ENCODE data around the gene AZU1.

The AZU1 gene

DNA sequence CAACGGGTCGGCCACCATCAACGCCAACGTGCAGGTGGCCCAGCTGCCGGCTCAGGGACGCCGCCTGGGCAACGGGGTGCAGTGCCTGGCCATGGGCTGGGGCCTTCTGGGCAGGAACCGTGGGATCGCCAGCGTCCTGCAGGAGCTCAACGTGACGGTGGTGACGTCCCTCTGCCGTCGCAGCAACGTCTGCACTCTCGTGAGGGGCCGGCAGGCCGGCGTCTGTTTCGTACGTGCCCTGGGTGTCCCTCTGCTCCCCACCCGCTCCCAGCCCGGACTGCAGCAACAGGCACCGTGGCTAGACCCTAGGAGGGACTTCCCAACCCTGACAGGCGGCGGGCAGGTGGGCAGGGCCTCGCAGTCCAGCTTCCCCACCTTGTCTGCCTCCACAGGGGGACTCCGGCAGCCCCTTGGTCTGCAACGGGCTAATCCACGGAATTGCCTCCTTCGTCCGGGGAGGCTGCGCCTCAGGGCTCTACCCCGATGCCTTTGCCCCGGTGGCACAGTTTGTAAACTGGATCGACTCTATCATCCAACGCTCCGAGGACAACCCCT is 28.0 kb downstream of the AZU1 start:
- DNase-seq = no peak

- DNase-seq = no peak
Observed at GRCh38 chr19:858284-858683, 30.6 kb downstream of the AZU1 start.

GRCh38 chr19:858868-859843 is 31.5 kb downstream of the AZU1 start, which contains the start of gene CFD:
Gene CFD, plus strand, starts transcription at chr19:859664. Its CDS starts 26 bp downstream, at chr19:859690.
- no peak for DNase-seq

DNA sequence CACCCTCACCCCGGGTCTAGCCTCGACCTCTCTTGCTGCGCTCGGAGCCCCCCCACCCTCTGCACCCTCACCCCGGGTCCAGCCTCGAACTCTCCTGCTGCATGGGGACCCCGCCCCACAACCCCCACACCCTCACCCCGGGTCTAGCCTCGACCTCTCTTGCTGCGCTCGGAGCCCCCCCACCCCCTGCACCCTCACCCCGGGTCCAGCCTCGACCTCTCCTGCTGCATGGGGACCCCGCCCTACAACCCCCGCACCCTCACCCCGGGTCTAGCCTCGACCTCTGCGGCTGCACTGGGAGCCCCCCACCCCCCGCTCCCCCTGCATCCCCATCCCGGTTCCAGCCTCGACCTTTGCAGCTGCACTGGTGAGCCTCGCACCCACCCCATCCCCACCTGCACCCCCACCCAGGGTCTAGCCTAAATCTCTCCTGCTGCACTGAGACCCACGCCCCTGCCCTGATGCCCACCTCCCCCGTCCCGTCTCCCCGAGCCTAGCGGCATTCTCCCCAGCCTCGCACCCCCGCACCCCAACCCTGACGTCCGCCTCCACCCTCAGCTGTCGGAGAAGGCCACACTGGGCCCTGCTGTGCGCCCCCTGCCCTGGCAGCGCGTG is 33.6 kb downstream of the AZU1 start:
- no peak for DNase-seq

- DNase-seq = peak; percentile 19
Observed at GRCh38 chr19:861756-862580, 34.3 kb downstream of the AZU1 start.

DNA sequence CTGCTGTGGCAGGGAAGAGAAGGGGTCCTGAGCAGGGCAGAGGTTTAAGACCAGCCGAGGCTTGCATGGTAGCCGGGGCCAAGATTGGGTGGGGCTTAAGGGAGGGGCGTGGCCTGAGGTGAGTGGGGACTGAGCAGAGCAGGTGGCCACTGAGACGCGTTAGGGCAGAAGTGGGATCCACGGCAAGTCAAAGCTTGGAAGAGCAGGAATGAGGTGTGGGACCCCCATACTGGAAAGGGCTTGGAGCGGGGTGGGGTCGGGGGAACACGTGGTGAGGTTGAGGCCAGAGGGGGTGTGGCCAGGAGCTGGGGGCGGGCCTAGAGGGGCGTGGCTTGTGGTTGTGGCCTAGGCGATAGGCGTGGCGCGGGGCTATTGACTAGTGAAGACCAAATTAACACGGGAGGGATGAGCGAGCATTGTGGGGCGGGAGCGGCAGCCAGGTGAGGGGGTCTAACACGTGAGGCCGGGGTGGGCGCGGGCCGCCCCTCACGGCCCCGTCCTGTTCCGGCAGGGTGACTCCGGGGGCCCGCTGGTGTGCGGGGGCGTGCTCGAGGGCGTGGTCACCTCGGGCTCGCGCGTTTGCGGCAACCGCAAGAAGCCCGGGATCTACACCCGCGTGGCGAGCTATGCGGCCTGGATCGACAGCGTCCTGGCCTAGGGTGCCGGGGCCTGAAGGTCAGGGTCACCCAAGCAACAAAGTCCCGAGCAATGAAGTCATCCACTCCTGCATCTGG is 35.1 kb downstream of the AZU1 start:
- DNase-seq = peak; percentile 53

DNA sequence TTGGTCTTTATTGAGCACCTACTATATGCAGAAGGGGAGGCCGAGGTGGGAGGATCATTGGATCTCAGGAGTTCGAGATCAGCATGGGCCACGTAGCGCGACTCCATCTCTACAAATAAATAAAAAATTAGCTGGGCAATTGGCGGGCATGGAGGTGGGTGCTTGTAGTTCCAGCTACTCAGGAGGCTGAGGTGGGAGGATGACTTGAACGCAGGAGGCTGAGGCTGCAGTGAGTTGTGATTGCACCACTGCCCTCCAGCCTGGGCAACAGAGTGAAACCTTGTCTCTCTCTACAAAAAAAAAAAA is 35.6 kb downstream of the AZU1 start:
- DNase-seq = no peak

DNA sequence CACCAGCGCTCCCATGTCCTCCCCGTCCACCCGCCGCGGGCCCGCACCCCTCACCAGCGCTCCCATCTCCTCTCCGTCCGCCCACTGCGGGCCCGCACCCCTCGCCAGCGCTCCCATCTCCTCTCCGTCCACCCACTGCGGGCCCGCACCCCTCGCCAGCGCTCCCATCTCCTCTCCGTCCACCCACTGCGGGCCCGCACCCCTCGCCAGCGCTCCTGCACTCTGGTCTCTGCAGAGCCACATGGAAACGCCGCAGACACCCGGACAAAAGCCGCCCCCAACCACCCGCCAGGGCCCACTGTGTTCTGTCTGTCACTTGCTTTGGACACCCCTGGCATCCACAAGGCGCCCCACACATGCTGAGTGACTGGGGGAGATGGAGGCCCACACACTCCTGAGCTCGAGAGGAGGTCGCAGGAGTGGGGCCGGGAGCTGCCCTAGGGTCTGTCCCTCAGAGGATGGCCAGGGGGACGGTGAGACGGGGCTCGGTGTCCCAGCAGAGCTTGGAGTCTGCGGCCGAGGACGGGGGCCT is 39.2 kb downstream of the AZU1 start:
- DNase-seq = no peak

DNA sequence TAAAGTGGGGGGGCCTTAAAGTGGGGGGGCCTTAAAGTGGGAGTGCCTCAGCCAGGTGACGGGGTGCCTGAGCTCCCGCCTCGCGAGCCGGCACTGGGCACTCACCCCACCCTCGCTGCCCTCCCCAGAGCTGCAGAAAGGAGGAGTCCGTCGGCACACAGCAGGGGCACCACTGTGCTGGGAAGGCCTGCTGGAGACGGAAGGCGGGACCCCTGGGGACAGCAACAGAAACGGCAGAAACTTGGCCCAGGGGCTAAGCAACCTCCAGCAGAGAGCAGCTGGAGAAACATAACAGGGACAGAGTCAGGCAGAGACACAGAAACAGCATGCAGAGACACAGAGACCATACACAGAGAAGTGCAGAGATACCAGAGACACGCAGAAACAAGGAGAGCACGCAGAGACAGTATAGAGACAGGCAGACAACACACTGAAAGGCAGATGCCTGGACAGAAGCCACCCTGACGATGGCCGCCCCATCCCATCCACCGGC is 39.7 kb downstream of the AZU1 start:
- DNase-seq = no peak

GRCh38 chr19:867855-868457 is 40.3 kb downstream of the AZU1 start:
- DNase-seq = no peak

GRCh38 chr19:868458-869244 is 41.0 kb downstream of the AZU1 start:
- no peak for DNase-seq

GRCh38 chr19:869245-870177 is 41.9 kb downstream of the AZU1 start:
- DNase-seq = no peak

- no peak for DNase-seq
Observed at GRCh38 chr19:870314-870713, 42.7 kb downstream of the AZU1 start.

DNA sequence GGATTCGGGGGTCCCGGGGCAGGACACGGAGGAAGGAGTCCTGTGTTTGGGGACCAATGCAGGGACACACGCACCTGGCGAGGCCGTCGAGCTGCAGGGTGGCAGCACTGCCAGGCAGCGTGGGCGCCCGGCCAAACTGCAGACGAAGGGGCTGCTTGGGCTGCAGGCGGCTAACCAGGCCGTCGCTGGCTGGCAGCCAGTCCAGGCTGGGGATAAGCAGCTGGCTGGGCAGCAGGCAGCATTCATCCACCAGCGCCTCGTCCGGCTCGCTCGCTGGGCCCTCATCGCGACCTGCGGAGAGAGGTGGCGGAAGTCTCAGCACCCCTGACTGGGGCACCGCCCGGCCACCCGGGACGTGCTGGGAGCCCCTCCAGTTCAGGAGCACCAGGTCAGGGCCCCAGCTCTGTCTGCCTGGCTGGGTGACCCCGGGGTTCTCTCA is 43.3 kb downstream of the AZU1 start:
- DNase-seq = no peak

DNA sequence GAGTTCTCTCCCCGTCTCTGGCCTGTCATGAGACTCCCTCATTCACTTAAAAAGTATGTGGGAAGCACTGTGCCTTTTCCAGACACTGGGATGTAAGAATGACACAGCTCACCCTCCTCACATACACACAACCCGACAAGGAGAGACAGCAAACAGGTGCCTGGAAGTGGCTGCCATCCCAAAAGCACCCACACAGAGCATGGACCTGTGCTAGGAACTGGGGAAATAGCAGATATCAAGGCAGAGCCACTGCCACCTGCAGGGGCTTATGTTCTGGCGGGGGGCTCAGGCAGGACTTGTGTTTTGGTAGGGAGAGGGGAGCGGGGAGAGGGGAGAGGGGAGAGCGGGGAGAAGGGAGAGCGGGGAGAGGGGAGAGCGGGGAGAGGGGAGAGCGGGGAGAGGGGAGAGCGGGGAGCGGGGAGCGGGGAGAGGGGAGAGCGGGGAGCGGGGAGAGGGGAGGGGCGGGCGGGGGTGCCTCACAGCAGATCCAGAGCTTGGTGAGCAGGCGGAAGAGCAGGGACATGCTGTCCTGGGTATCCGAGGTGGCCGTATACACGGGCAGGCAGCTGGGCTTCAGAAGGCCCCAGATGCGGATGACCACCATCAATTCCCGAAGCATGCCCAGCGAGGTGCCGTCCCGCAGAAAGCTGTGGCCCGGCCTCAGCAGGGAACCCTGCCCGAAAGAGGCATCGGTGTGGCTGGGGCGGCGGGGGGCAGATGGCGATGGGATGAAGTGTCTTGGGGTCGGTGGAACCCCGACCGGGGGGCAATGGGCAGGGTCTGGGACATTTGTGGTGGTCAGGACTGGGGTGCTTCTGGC is 44.0 kb downstream of the AZU1 start:
- DNase-seq = no peak

DNA sequence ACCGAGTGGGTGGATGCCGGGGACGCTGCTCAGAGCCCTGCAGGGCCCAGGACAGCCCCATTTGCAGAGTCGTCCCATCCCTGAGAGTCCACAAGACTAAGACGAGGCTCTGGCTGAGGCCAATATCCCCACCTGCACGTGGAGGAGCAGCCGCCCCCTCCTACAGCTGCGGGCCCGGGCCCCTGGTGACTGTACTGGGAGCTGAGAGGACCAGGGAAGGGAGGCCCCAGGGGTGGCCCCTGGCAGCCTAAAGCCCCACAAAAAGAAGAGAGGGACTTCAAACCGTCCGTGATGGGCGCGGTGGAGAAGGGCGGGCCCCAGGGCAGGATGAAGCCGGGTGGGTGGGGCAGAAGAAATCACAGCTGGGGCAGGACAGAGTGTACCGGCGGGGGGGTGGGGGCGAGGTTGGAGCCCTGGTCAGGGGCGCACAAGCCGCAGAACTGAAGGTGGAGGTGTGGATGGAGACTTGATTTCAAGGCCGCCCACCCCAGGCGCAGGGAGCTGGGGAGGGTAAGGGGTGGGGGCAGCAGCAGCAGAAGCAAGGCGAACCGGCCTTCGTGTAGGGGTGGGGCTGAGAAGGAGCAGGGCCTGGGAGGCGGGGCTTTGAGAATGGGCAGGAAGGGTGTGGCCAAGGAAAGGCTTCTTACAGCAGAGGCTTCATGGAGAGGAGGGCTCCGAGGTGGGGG is 44.8 kb downstream of the AZU1 start:
- DNase-seq = peak; percentile 80

GRCh38 chr19:873084-873483 is 45.4 kb downstream of the AZU1 start:
- DNase-seq = peak; percentile 82

DNA sequence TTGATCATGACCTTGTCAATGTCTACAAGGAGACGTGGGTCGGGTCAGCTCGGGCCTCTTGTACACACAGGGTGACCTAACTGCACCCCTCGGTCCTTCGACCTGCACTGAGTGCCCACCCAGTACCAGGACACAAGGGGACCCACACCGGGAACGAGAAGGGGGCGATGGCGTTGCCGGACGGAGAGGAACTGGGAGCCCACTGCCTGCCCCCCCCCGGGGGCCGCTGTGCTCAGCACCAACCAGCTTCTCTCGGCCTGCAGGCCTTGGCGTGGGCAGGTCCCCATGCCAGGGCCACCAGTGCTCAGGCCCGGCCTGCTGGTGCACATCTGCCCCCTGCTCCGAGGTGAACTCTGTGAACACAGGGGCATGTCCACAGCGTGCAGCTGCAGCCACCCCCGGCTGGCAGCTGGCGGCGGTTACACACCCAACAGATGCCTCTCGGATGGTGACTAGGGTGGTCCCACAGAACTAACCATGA is 46.0 kb downstream of the AZU1 start:
- DNase-seq = no peak

All from CD4-positive, alpha-beta T cell treated with Interleukin-4 for 4 hours (primary cell).